ENCODE data around the gene BSN. TPM values are rescaled to one million over a fixed set of nuclear protein-coding genes. Genes with fewer than 3 reads are reported as not detected.
"Not testable (repeated sequence)": the region's sequence is repeated elsewhere in the genome, so short reads cannot be mapped to it uniquely, and the experiment has no call there.

BSN gene
- total RNA-seq, 4 donors from 2014 or later, result 0.04 to 0.36 (median 0.14) TPM

- H3K4me3 ChIP-seq (ENCODE audit: low read depth, poor library complexity, severe bottlenecking), result no peak overlapping the region
- TF ChIP-seq CTCF (IDR thresholded peaks at IDR 0.05) (no peak), POLR2A (IDR thresholded peaks at IDR 0.05) (no peak)
- DNase-seq (ENCODE audit: low spot score in 2 of 2), result no peak
- intact Hi-C loops (cut with DNase I; ENCODE audit: low total_unique reads), result no loop called here
These were observed 14.7 kb downstream of the BSN start for GRCh38 chr3:49568965-49569364.

- no peak overlapping the region for H3K4me3 ChIP-seq (ENCODE audit: low read depth, poor library complexity, severe bottlenecking)
- intact Hi-C loops (cut with DNase I; ENCODE audit: low total_unique reads), result no loop called here
- WGBS, 2 donors, result 72 to 73% methylated on average over 6 of the region's 6 CpGs
- TF ChIP-seq CTCF (IDR thresholded peaks at IDR 0.05) (no peak), POLR2A (IDR thresholded peaks at IDR 0.05) (no peak)
- DNase-seq (ENCODE audit: low spot score in 2 of 2), result peak in 1 of 2 donors; percentile 52
These were observed 15.9 kb downstream of the BSN start for GRCh38 chr3:49570028-49570654.

- TF ChIP-seq POLR2A (IDR thresholded peaks at IDR 0.05), result no peak
- no peak for TF ChIP-seq CTCF (IDR thresholded peaks at IDR 0.05)
- DNase-seq (ENCODE audit: low spot score in 2 of 2), result no peak
- intact Hi-C loops (cut with DNase I; ENCODE audit: low total_unique reads), result no loop called here
- no peak overlapping the region for H3K4me3 ChIP-seq (ENCODE audit: low read depth, poor library complexity, severe bottlenecking)
These were observed 27.9 kb downstream of the BSN start for GRCh38 chr3:49582177-49582576.

- H3K4me3 ChIP-seq (ENCODE audit: low read depth, poor library complexity, severe bottlenecking); intact Hi-C loops (cut with DNase I; ENCODE audit: low total_unique reads): not testable (repeated sequence)
- peak in 1 of 2 donors; percentile 75 for DNase-seq (ENCODE audit: low spot score in 2 of 2)
- 87 to 88% methylated on average over 20 of the region's 20 CpGs for WGBS, 2 donors
These were observed 31.0 kb downstream of the BSN start for GRCh38 chr3:49585261-49585755.

- TF ChIP-seq POLR2A (IDR thresholded peaks at IDR 0.05), result no peak
- no peak for TF ChIP-seq CTCF (IDR thresholded peaks at IDR 0.05)
- DNase-seq (ENCODE audit: low spot score in 2 of 2), result no peak
- WGBS, 2 donors, result 80 to 83% methylated on average over 3 of the region's 3 CpGs
- intact Hi-C loops (cut with DNase I; ENCODE audit: low total_unique reads), result no loop called here
- no peak overlapping the region for H3K4me3 ChIP-seq (ENCODE audit: low read depth, poor library complexity, severe bottlenecking)
These were observed 37.3 kb downstream of the BSN start for GRCh38 chr3:49591615-49592014.

GRCh38 chr3:49593041-49593440, 38.8 kb downstream of the BSN start:
- H3K4me3 ChIP-seq (ENCODE audit: low read depth, poor library complexity, severe bottlenecking), result no peak overlapping the region
- 69 to 73% methylated on average over 2 of the region's 2 CpGs for WGBS, 2 donors
- intact Hi-C loops (cut with DNase I; ENCODE audit: low total_unique reads), result no loop called here
- no peak for TF ChIP-seq POLR2A (IDR thresholded peaks at IDR 0.05)
- TF ChIP-seq CTCF (IDR thresholded peaks at IDR 0.05), result no peak
- no peak for DNase-seq (ENCODE audit: low spot score in 2 of 2)
